ENCODE measurements around the gene SMYD1.
"Not testable (repeated sequence)": the region's sequence is repeated elsewhere in the genome, so short reads cannot be mapped to it uniquely, and the experiment has no call there.

The SMYD1 gene

DNA sequence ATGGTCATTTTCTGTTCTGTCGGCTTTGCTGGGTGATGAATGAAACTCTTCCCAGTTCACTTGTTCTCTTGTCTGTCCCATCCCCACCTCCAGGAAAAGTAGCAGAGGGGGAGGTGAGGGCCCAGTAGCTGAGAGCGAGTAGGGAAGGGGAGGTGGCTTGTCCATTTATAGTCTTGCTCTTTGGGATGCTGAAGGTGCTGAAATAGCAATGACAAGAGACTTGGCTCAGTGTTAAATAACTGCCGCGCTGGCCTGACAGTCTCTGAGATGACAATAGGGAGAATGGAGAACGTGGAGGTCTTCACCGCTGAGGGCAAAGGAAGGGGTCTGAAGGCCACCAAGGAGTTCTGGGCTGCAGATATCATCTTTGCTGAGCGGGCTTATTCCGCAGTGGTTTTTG lies at the start of gene SMYD1:
Gene SMYD1 (plus strand): TSS at position 228 of the 400 bp plus-strand sequence. CDS start 40 bp downstream, at position 268.
- intact Hi-C loops (cut with micrococcal nuclease), result no loop called here
- Mint-ChIP-seq H3K27me3 (no peaks in the 10 kb centered on the region), H3K36me3 (ENCODE audit: low read depth) (no peaks in the 10 kb centered on the region), H3K9me3 (no peaks in the 10 kb centered on the region), H3K4me1 (ENCODE audit: low read depth) (peaks cover 5% of the 10 kb centered on the region), H3K4me3 (no peak within 1 kb of the TSS), H3K27ac (no peak within 1 kb of the TSS)

DNA sequence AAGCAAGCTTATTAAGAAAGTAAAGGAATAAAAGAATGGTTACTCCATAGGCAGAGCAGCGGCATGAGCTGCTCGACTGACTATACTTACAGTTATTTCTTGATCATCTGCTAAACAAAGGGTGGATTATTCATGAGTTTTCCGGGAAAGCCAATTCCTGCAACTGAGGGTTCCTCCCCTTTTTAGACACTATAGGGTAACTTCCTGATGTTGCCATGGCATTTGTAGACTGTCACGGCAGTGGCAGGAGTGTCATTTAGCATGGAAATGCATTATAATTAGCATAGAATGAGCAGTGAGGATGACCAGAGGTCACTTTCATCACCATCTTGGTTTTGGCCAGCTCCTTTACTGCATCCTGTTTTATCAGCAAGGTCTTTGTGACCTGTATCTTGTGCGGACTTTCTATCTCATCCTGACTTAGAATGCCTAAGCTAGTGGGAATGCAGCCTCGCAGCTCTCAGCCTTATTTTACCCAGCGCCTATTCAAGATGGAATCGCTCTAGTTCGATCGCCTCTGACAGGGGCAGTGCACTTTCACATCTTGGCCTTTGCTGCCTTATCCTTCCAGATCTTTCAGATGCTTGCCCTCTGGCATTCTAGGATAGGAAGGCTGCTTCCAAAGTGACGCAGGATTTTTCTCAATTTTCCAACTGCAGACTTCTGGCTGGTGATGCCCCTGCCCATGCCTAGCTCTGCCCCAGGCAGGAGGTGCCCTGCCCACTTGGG lies 49.4 kb upstream of the SMYD1 start:
- H3K27me3 Mint-ChIP-seq; H3K36me3 Mint-ChIP-seq (ENCODE audit: low read depth); intact Hi-C loops (cut with micrococcal nuclease); H3K9me3 Mint-ChIP-seq: not testable (repeated sequence)
- H3K4me3 Mint-ChIP-seq, result peak overlapping the region; percentile 87
- H3K4me1 Mint-ChIP-seq (ENCODE audit: low read depth), result peaks cover 39% of the 10 kb centered on the region
- H3K27ac Mint-ChIP-seq, result peak overlapping the region; percentile 93

DNA sequence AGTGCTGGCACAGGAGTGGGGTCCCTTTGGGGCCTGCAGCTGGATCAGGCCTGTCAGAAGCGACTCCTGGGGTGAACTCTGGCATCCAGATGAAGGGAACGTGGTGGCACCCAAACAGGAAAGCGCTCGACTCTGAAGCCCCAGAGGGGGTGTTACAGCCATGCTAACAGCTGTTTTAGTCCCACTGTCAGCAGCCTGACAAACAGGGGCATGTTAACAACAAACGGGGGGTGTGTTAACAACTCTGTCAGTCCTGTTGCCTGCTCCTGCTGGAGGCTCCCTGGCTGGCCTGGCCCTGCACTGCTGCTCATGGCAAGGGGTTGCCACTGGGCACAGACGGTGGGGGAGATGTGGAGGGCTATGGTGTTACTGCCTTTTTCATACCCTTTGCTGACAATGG lies 48.7 kb upstream of the SMYD1 start:
- intact Hi-C loops (cut with micrococcal nuclease), result no loop called here
- Mint-ChIP-seq H3K27ac (peak overlapping the region; percentile 68), H3K36me3 (ENCODE audit: low read depth) (peaks cover 6% of the 10 kb centered on the region), H3K4me1 (ENCODE audit: low read depth) (peaks cover 39% of the 10 kb centered on the region), H3K9me3 (no peaks in the 10 kb centered on the region), H3K27me3 (peaks cover 1% of the 10 kb centered on the region), H3K4me3 (no peak overlapping the region)

DNA sequence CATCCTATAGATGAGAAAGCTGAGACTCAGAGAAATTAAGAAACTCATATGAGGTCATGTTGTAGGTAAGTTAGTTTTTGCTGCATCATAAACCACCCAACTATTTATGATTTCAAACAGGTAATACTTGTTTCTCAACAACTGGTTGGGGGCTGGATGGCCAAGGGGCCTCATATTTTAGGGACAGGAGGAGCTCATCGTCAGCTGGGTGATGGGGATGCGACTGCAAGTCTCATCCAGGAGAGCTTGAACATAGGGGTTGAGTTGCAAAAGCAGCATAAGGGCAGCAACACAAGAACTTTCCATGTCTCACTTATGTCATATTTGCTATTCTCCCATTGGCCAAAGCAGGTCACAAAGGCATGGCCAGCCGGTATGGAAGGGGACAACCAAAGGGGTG lies 47.6 kb upstream of the SMYD1 start:
- Mint-ChIP-seq H3K4me1 (ENCODE audit: low read depth) (peaks cover 33% of the 10 kb centered on the region), H3K36me3 (ENCODE audit: low read depth) (peaks cover 6% of the 10 kb centered on the region), H3K9me3 (no peaks in the 10 kb centered on the region), H3K4me3 (no peak overlapping the region), H3K27ac (no peak overlapping the region), H3K27me3 (peaks cover 1% of the 10 kb centered on the region)
- intact Hi-C loops (cut with micrococcal nuclease), result no loop called here

DNA sequence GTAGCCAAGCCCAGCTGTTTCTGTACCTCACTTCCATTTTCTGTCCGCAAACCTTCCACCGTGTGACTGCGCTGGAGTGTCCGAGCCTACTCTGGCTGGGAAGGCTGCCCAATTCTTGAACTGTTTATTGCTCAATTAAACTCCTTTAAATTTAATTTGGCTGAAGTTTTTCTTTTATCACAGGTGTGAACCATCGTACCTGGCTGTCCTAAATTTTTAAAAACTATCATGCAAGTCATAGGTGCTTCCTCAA lies 45.0 kb upstream of the SMYD1 start:
- peaks cover under 1% of the 10 kb centered on the region for H3K36me3 Mint-ChIP-seq (ENCODE audit: low read depth)
- H3K4me1 Mint-ChIP-seq (ENCODE audit: low read depth), result peaks cover 32% of the 10 kb centered on the region
- no peaks in the 10 kb centered on the region for H3K9me3 Mint-ChIP-seq
- H3K27ac Mint-ChIP-seq, result no peak overlapping the region
- H3K4me3 Mint-ChIP-seq, result no peak overlapping the region
- peaks cover 1% of the 10 kb centered on the region for H3K27me3 Mint-ChIP-seq
- intact Hi-C loops (cut with micrococcal nuclease), result no loop called here

DNA sequence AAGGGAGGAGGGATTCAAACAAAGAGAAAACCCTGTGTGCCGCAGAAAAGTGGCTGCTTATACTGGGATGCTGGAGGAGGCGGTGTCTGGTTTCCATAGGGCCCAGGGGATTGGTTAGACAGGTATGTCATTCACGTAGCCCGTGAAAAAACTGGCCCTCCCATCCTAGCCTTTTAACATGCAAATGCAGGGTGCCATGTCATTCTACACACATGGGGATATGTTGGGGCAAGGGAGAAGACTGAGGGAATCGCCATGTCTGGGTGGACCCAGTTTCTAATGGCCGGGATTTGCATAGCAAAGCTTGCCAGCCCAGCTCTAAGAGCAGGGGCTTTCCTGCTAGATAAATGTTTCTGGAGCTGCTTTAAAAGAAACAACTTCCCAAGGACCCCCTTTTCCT lies 43.1 kb upstream of the SMYD1 start:
- Mint-ChIP-seq H3K4me1 (ENCODE audit: low read depth) (peaks cover 34% of the 10 kb centered on the region), H3K4me3 (no peak overlapping the region), H3K27ac (no peak overlapping the region), H3K9me3 (no peaks in the 10 kb centered on the region), H3K36me3 (ENCODE audit: low read depth) (peaks cover 20% of the 10 kb centered on the region), H3K27me3 (no peaks in the 10 kb centered on the region)
- intact Hi-C loops (cut with micrococcal nuclease), result no loop called here

DNA sequence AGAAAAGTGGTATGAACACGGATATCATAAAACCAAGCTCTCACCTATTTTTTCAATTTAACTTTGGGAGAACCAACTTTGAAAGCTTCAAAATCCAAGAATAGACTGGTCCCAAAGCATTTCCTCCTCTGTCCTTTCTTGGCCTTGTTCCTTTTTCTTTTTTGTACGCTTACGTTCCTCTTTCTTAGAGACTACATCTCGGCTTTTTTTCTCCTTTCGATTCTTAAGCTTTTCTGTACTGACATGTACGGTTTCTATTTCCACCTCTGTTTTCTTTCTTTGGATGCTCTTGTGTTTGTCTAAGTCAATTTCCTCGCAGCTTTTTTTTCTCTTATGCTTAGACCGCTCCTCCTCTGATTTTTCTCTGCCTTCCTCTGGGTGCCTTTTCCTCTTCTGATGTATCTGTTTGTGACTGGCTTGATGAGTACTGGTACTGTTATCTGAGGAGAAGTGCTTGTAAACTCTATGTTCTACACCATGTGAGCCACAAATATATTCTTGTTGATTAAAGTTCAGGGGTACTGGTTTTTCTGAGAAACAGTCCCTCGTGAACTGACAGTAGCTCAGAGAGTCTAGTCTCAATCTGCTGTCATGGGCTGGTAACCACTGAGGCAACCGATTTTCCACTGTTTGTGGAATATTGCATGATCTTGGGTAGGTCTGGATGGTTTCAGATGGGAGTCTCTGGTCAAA lies 39.8 kb upstream of the SMYD1 start:
- peaks cover 47% of the 10 kb centered on the region for H3K36me3 Mint-ChIP-seq (ENCODE audit: low read depth)

DNA sequence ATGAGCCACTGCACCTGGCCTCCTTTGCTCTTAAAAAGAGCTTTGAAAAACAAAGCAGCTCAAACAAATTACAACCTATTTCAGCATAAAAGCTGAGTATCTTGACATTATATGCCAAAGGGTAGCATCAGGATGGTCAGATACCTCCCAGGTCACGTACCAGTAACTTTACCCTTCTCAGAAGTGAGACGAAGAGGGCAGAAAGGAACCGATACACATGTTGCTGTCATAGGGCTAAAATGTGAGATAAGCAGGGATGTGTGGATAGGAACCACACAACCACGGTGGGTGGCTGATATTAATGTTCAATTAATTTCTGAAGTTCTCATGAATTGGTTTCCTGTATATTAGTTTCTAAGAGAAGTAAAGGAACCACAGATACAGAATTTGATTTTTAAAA lies 38.7 kb upstream of the SMYD1 start:
- Mint-ChIP-seq H3K9me3 (no peaks in the 10 kb centered on the region), H3K4me1 (ENCODE audit: low read depth) (peaks cover 34% of the 10 kb centered on the region), H3K36me3 (ENCODE audit: low read depth) (peaks cover 58% of the 10 kb centered on the region), H3K27ac (peak overlapping the region; percentile 84), H3K4me3 (no peak overlapping the region), H3K27me3 (no peaks in the 10 kb centered on the region)
- intact Hi-C loops (cut with micrococcal nuclease), result no loop called here

More for the DNA sequence above, 39.8 kb upstream of the SMYD1 start:
- Mint-ChIP-seq H3K9me3 (no peaks in the 10 kb centered on the region), H3K4me1 (ENCODE audit: low read depth) (peaks cover 34% of the 10 kb centered on the region), H3K4me3 (peak overlapping the region; percentile 78), H3K27ac (peak overlapping the region; percentile 84), H3K27me3 (no peaks in the 10 kb centered on the region)
- intact Hi-C loops (cut with micrococcal nuclease), result no loop called here

DNA sequence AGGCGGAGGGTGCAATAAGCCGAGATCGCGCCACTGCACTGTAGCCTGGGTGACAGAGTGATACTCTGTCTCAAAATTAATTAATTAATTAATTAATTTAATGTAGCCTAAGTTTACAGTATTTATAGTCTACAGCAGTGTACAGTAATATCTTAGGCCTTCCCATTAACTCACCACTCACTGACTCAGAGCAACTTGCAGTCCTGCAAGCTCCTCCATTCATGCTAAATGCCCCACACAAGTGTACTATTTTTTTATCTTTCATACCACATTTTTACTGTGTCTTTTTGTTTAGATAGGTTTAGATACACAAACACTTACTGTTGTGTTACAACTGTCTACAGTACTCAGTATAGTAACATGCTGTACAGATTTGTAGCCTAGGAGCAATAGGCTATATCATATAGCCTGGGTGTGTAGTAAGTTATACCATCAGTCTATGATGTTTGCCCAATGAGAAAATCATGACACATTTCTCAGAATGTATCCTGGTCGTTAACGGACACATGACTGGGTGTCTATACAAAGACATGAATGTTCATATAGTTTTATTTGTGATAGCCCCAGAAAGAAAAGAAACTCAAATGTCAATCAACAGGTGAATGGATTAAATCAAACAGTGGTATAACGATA lies 35.4 kb upstream of the SMYD1 start:
- peaks cover 67% of the 10 kb centered on the region for H3K36me3 Mint-ChIP-seq (ENCODE audit: low read depth)
- H3K27me3 Mint-ChIP-seq, result no peaks in the 10 kb centered on the region

DNA sequence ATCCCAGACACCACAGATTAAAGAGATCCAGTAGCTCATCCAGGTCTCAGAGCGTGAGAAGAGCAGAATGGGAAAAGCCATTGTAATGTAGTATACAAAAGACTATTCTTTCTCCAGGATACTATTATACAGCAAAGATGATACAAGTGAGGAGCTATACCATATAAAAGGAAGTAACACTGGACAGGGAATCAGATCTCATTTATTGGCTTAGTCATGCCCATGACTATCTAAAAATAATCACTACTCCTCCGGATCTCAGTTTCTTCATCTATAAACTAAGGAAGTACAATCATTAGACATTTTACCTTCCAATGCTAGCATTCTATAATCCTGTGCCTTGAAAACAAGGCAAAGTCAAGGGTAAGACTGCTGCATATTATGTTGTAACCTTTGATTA lies 31.4 kb upstream of the SMYD1 start:
- Mint-ChIP-seq H3K36me3 (ENCODE audit: low read depth) (peaks cover 50% of the 10 kb centered on the region), H3K27ac (peak overlapping the region; percentile 65)
- intact Hi-C loops (cut with micrococcal nuclease), result loop anchor here (2.0 kb wide), 1 partner anchor 17 kb away; no protein-coding TSS in a partner anchor

More for the DNA sequence above, 35.4 kb upstream of the SMYD1 start:
- intact Hi-C loops (cut with micrococcal nuclease), result no loop called here
- peaks cover 35% of the 10 kb centered on the region for H3K4me1 Mint-ChIP-seq (ENCODE audit: low read depth)
- no peaks in the 10 kb centered on the region for H3K9me3 Mint-ChIP-seq
- H3K4me3 Mint-ChIP-seq, result no peak overlapping the region
- no peak overlapping the region for H3K27ac Mint-ChIP-seq

DNA sequence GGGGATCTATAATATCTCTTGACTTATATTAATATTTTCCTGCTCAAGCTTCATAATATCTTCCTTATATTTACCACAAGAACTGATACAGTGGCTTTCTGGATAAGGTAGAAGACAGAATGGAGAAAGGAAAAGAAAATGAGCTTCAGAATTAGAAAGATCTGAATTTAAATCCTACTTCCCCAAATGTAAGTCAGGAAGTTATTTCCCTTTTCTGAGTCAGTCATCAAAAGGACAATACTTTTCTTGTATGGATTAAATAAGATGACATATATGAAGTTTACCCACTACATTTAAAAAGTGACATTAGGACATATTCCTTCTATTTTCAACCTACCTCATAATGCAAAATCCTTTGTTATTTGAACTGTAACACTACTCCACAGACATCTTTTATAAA lies 31.0 kb upstream of the SMYD1 start:
- no peaks in the 10 kb centered on the region for H3K9me3 Mint-ChIP-seq
- intact Hi-C loops (cut with micrococcal nuclease), result loop anchor here (2.0 kb wide), 1 partner anchor 16 kb away; no protein-coding TSS in a partner anchor
- H3K27ac Mint-ChIP-seq, result peak overlapping the region; percentile 65
- H3K4me3 Mint-ChIP-seq, result no peak overlapping the region
- peaks cover 48% of the 10 kb centered on the region for H3K36me3 Mint-ChIP-seq (ENCODE audit: low read depth)
- peaks cover 27% of the 10 kb centered on the region for H3K4me1 Mint-ChIP-seq (ENCODE audit: low read depth)
- H3K27me3 Mint-ChIP-seq, result no peaks in the 10 kb centered on the region

More for the DNA sequence above, 31.4 kb upstream of the SMYD1 start:
- peaks cover 27% of the 10 kb centered on the region for H3K4me1 Mint-ChIP-seq (ENCODE audit: low read depth)
- H3K9me3 Mint-ChIP-seq, result no peaks in the 10 kb centered on the region
- no peak overlapping the region for H3K4me3 Mint-ChIP-seq
- no peaks in the 10 kb centered on the region for H3K27me3 Mint-ChIP-seq

DNA sequence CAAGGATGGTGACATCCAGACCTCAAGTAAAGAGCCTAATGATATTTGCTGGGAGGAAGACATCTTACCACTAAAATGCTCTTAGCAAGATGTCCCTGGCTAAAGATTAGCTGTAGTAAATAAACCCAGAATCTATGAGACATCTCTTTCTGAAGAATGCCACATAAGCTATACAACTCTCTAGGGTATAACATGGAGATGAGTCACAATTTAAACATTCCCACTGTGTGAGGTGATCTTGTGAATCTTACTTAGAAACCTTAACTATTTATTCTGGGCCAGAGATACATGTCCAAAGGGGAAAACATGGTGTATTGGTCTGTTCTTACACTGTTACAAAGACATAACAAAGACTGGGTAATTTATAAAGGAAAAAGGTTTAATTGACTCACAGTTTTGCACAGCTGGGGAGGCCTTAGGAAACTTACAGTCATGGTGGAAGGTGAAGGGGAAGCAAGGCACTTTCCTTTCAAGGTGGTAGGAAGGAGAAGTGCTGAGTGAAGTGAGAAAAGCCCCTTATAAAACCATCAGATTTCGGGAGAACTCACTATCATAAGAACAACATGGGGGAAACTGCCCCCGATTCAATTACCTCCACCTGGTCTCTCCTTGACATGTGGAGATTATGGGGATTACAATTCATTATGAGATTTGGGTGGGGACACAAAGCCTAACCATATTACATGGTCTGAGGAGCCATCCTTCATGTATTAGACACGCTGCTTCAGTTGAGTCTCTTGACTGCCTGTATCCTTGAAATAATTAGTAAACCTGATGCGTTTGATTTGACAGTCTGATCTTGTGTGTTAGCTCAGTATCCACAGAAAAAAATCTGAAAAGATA lies 29.1 kb upstream of the SMYD1 start:
- intact Hi-C loops (cut with micrococcal nuclease), result no loop called here
- Mint-ChIP-seq H3K27me3 (no peaks in the 10 kb centered on the region), H3K36me3 (ENCODE audit: low read depth) (peaks cover 46% of the 10 kb centered on the region), H3K9me3 (no peaks in the 10 kb centered on the region), H3K4me1 (ENCODE audit: low read depth) (peaks cover 33% of the 10 kb centered on the region), H3K4me3 (no peak overlapping the region), H3K27ac (peak overlapping the region; percentile 30)

DNA sequence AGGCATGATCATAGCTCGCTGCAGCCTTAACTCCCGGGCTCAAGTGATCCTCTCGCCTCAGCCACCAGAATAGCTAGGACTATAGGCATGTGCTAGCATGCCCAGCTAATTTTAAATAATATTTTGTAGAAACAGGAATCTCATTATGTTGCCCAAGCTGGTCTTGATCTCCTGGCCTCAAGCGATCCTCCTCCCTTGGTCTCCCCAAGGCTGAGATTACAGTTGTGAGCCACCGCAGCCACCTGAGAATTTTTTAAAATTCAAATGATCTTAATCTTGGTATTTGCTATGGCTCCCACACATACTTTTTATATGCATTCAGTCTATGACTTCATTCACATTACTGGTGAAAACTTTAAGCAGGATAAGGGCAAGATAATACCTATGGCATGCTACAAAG lies 25.1 kb upstream of the SMYD1 start:
- no peak overlapping the region for H3K4me3 Mint-ChIP-seq

DNA sequence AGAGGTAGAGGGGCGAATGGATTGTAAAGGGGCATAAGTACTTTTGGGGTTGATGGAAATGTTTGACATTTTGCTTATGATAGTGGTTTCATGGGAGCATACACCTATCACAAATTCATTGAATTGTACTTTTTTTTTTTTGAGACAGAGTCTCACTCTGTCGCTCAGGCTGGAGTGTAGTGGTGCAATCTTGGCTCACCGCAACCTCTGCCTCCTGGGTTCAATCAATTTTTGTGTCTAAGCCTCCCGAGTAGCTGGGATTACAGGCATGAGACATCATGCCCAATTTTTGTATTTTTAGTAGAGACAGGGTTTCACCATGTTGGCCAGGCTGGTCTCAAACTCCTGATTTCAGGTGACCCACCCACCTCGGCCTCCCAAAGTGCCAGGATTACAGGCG lies 22.1 kb upstream of the SMYD1 start:
- H3K27ac Mint-ChIP-seq; H3K27me3 Mint-ChIP-seq; H3K4me3 Mint-ChIP-seq; intact Hi-C loops (cut with micrococcal nuclease); H3K9me3 Mint-ChIP-seq: not testable (repeated sequence)
- Mint-ChIP-seq H3K4me1 (ENCODE audit: low read depth) (peaks cover 31% of the 10 kb centered on the region), H3K36me3 (ENCODE audit: low read depth) (peaks cover 44% of the 10 kb centered on the region)

More for the DNA sequence above, 25.1 kb upstream of the SMYD1 start:
- Mint-ChIP-seq H3K27ac (peak overlapping the region; percentile 25), H3K27me3 (no peaks in the 10 kb centered on the region), H3K36me3 (ENCODE audit: low read depth) (peaks cover 48% of the 10 kb centered on the region), H3K9me3 (no peaks in the 10 kb centered on the region), H3K4me1 (ENCODE audit: low read depth) (peaks cover 28% of the 10 kb centered on the region)
- intact Hi-C loops (cut with micrococcal nuclease), result no loop called here

All from dendritic cell treated with granulocyte-macrophage colony-stimulating factor and Interleukin-4, amounts not matched to agents 40 ng/mL and 50 ng/mL, for 4 days (primary cell).